ENCODE results near the gene ALG6. TPM values are rescaled to one million over a fixed set of nuclear protein-coding genes. Genes with fewer than 3 reads are reported as not detected.
A peak's percentile ranks its signal among the peaks of the same experiment; 100 is the strongest.

ALG6 gene
- total RNA-seq: 10 to 100 TPM; 23.0 to 24.0 TPM

DNA sequence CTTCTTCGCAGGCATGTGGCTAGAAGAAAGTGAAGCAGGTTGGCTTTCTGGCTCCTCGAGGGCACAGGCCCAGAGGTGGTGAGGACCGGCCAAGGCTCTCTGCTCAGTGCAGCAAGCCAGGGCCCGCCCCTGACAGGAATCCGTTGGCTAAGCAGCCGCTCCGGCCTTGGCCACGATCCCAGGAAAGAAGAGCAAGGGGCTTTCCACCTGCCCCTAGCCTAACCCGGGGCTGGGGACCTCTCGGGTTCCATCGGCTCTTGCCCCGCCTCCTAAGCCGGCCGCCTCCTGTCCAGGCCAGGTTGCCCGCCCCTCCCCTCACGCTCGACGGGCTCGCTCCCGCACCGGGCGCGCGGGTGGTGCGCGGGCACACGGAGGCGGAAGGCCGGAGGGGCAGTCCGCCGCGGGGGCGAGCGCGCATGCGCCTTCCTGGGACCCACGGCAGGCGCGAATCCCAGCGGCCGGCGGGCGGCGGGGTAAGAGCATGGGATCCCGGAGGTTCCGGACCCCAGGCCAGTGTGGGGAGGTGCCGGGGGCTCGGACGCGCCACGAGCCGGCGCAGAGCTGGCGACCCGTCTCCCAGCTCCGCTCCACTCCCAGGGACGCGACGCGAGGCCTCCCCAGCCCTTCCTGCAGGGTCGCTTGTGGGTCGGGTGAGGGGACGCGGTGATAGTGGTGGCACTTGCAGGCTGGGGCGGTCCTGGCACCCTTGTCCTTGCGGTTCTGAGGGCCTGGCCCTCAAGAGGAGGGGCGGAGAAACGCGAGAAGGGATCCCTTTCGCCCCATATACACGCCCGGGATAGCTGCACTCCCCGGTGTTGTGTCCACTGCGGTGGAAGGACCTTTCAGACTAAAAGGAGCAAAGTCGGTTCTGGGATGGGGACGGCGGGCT, at the start of gene ALG6:
ALG6 (plus strand) TSS at position 413 of the 889 bp plus-strand sequence. CDS start 3,351 bp downstream, outside the sequence.
- no peaks in the 10 kb centered on the region for H3K9me3 Mint-ChIP-seq (ENCODE audit: low read depth)
- H3K27me3 Mint-ChIP-seq: peaks cover 6% of the 10 kb centered on the region
- peak within 1 kb of the TSS; percentile 89 for H3K27ac Mint-ChIP-seq
- peaks cover 26% of the 10 kb centered on the region for H3K4me1 Mint-ChIP-seq
- ATAC-seq: peak; percentile 94
- H3K36me3 Mint-ChIP-seq: peaks cover 17% of the 10 kb centered on the region
- CTCF ChIA-PET: interaction anchor here (0.8 to 1.2 kb wide), 2 partner anchors 9 to 170 kb away, joined by 3 read pairs; no protein-coding TSS in a partner anchor
- peak; percentile 93 for DNase-seq
- peak within 1 kb of the TSS; percentile 98 for H3K4me3 Mint-ChIP-seq

DNA sequence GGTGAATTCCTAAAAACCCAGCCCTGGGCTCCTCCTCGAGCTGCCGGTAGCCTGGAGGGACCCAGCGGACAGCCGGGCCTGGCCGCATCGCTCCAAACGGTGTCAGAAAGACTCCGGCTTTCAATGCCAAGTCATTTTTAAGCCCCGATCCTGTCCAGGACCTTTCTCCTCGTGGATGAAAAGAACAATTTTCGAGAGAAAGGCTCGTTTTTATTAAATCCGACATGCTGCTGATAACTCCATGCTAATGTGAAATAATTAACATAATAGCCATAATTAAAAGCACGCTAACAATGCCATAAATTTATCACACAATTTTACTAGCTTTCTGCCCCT, 49.6 kb upstream of the ALG6 start:
- CTCF ChIA-PET: interaction anchor here (1.3 to 1.6 kb wide), 2 partner anchors 9 to 83 kb away, joined by 3 to 4 read pairs; no protein-coding TSS in a partner anchor
- ATAC-seq: no peak
- Mint-ChIP-seq H3K4me3 (peak overlapping the region; percentile 61), H3K4me1 (peaks cover 27% of the 10 kb centered on the region), H3K9me3 (ENCODE audit: low read depth) (peaks cover 3% of the 10 kb centered on the region), H3K27ac (no peak overlapping the region), H3K27me3 (peaks cover 75% of the 10 kb centered on the region), H3K36me3 (peaks cover 5% of the 10 kb centered on the region)
- no peak for DNase-seq

DNA sequence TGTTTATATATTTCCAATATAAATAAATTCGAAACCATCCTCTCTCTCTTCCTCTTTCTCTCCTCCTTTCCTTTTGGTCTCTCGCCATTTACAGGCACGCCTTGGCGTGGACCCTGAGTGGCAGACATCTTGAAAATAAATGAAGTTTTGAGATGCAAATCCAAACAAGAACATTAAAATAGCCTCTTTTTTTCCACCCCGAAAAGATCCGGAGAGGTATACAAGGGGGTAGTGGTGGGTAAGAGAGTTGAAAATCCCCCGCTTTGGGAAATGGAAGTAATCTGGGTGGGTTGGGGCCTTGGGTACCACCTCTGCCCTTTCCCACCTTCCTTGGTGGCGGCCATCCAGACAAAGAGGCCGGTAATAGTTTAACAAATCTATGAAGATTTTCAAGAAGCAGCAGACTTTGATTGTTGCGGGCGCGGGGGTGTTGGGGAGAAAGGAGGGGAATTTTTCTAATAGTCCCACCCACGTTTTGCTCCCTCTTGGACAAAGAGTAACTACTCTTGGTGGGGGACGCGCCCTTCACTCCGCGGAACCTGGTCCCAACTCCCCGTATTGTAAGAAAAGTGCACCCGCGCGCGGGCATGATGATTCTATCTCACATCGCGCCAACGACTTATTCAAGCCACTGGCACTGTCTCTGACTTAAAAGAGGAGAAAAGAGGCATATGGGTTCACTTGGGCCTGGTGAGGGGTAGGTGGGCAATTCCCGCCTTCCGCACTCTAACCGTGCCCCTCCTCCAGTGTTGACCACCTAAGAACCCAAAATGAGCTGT, 49.0 kb upstream of the ALG6 start:
- H3K27ac Mint-ChIP-seq: no peak overlapping the region
- H3K4me1 Mint-ChIP-seq: peaks cover 28% of the 10 kb centered on the region
- DNase-seq (no peak), ATAC-seq (no peak)
- CTCF ChIA-PET: no interaction called here
- H3K27me3 Mint-ChIP-seq: peaks cover 73% of the 10 kb centered on the region
- peaks cover 5% of the 10 kb centered on the region for H3K36me3 Mint-ChIP-seq
- H3K9me3 Mint-ChIP-seq (ENCODE audit: low read depth): peaks cover 3% of the 10 kb centered on the region
- peak overlapping the region; percentile 61 for H3K4me3 Mint-ChIP-seq

DNA sequence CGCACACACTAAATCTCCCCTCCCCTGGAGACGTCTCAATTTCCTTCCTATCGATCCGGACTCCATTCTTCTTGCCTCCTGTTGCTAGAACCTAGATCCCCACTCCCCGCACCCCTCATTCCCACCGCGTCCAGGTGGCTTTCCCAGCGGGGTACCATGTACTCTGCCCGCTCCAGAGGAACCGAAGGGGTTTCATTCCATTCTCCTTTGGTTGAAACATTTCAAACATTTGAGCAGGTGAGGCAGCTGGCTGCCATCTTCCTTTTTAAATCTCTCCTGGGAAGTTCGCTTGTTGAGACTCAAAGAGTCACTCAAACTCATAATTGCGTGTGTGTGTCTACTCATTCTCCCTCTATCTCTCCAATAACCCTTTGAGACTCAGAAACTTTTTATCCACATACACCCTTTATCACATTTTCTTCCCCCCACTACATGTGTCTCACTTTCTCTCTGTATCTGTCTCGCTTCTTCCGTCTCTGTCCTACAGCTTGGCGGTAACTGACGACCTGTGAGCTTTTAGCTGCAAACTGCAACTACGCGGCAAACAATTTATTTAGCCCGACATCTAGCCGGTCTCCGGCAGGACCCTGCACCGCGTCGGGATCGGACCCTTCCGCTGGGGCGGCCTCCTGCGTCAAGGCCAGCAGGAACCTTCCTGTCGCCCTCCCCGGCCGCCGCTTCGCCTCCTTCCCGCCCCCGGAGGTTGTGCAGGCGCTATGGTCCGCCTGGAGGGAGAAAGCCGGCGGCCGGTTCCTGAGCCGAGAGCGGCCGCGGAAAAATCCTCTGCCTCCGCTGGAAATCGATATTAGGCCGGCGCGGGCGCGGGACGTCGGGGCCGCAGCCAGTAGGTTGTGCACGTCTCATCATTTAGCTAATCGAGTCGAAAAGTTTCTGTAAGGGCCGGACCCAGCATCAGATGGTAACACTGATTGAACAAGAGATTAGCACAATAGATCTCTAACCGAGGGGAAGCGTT, 48.1 kb upstream of the ALG6 start:
- Mint-ChIP-seq H3K36me3 (peaks cover 5% of the 10 kb centered on the region), H3K27me3 (peaks cover 69% of the 10 kb centered on the region), H3K4me1 (peaks cover 30% of the 10 kb centered on the region), H3K4me3 (peak overlapping the region; percentile 45), H3K9me3 (ENCODE audit: low read depth) (peaks cover 3% of the 10 kb centered on the region), H3K27ac (peak overlapping the region; percentile 68)
- CTCF ChIA-PET: no interaction called here
- ATAC-seq: no peak
- no peak for DNase-seq

DNA sequence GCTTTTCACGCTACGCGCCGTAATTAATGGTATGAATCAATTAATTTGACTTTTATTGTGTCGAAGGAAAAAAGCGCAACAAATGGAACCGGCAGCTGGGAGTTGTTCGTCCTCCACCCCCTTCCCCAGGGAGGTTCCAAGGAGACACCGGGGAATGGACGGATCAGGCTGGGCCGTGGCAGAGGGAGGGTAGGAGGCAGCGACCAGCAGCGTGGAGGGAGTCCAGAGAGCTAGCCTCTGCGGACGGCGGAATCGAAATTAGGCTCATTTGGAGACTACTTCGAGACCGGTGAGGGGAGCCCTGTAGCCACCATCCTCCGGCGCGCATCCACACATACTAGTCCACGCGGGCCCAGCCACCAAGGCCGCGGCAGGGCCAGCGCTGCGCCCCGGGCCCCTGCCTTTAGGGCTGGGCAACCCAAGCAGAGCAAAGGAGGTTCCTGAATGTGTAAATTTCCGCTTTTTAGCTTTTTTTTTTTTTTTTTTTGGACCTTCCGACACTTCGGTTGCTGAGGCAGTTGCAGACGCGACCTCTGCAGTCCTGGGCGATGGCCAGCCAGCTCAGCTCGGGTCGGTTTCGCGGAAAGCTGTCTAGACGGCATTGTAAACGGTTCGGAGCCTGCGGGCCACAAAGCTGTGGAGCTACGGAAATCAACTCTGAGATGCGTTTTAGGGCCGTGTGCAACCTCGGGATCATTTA, 47.3 kb upstream of the ALG6 start:
- no peak overlapping the region for H3K4me3 Mint-ChIP-seq
- peaks cover 32% of the 10 kb centered on the region for H3K4me1 Mint-ChIP-seq

DNA sequence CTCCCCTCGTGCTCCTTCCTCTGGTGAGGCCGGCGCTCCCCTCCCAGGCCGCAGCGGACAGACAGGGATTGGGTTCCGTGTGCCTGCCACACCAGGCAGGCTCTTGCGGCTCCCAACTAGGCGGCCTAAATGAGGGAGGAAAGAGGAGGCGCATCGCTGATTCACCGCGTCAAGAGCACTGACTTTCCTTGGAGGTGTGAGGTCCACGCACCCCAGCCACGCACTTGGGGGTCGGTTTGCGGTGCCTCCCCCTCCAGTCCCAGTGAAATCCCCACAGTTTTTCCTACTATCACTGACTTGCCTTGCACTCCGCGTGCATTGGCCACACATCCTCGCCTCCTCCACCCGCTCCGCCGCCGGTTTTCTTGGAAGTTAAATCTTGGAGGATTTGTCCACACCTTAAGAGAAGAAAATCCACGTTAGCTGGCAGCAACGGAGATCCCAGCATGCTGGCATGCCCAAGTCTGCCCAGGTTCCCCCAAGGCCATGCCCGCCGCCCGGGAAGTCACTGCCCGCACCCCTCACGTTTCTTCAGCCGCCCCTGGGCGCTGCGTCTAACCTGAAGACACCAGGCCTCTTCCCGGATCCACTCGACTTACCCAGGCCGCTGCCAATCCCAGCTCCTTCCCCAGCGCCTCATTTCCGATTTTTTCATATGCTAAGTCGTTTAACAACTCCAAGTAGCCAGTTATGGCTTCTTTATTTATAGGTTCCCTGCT, 46.2 kb upstream of the ALG6 start:
- H3K27me3 Mint-ChIP-seq: peaks cover 74% of the 10 kb centered on the region
- H3K4me1 Mint-ChIP-seq: peaks cover 35% of the 10 kb centered on the region
- CTCF ChIA-PET: no interaction called here
- H3K36me3 Mint-ChIP-seq: peaks cover 6% of the 10 kb centered on the region
- H3K27ac Mint-ChIP-seq: peak overlapping the region; percentile 73
- no peak for DNase-seq
- ATAC-seq: no peak
- peak overlapping the region; percentile 67 for H3K4me3 Mint-ChIP-seq
- peaks cover 3% of the 10 kb centered on the region for H3K9me3 Mint-ChIP-seq (ENCODE audit: low read depth)

More for the DNA sequence above, 47.3 kb upstream of the ALG6 start:
- Mint-ChIP-seq H3K36me3 (peaks cover 6% of the 10 kb centered on the region), H3K27me3 (peaks cover 70% of the 10 kb centered on the region), H3K9me3 (ENCODE audit: low read depth) (peaks cover 3% of the 10 kb centered on the region), H3K27ac (peak overlapping the region; percentile 68)
- no peak for DNase-seq
- CTCF ChIA-PET: no interaction called here
- no peak for ATAC-seq

DNA sequence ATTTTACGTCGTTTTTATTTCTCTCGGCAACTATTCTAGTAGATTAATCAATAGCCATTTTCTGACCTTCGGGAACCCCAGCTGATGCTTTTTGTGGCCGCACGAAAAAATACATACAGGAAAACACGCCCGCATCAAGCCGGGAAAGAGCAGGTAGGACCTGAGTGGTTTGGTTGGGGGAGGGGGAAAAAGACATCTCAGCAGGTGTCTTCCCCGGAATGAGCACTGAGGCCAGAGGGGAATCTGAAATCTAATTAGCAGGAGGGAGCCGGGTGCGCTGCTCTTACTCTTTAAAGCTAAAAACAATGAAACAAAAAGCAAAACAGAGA, 45.7 kb upstream of the ALG6 start:
- ATAC-seq: no peak
- H3K9me3 Mint-ChIP-seq (ENCODE audit: low read depth): peaks cover 3% of the 10 kb centered on the region
- peaks cover 6% of the 10 kb centered on the region for H3K36me3 Mint-ChIP-seq
- CTCF ChIA-PET: no interaction called here
- H3K27me3 Mint-ChIP-seq: peaks cover 75% of the 10 kb centered on the region
- H3K4me1 Mint-ChIP-seq: peaks cover 36% of the 10 kb centered on the region
- peak overlapping the region; percentile 73 for H3K27ac Mint-ChIP-seq
- H3K4me3 Mint-ChIP-seq: peak overlapping the region; percentile 67
- DNase-seq: no peak

DNA sequence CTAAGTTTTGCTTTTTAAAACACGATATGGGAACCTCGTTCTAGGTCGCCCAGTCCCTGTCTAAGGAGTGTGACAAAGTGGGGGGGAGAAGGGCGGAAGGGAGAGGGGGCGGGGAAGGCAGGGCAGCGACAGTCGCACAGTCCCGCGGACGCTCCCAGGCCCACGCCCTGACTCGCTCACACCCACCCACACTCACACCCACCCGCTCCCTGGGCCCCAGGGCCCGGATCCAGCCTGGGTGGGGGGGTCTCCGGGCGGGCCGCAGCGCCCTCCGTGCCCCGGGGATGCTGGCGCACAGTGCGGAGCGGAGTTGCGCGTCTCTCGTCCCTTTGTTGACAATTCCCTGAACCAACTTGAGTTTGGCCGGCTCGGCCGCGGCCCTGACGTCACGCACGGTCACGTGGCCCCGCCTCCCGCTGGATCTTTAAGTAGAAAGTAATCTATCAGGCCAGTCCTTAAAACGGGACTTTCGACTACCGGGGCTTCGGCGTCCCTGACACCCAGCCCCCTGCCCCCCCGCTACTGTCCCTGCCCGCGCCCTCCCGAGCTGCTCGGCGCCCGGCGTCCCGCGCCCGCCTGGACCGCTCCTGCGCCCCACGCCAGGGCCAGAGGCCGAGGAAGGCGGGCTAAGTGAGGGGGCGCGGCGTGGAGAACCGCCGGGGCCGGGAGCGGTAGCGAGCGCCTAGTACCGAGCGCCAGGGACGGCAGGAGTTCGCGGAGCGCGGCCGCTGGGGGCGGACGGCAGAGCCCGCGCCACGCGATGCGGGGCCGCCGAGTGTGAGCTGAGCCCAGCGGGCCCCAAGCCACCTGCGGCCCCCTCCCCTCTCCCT, 45.1 kb upstream of the ALG6 start, which contains the start of gene FOXD3:
FOXD3 (plus strand) TSS at position 454 of the 830 bp plus-strand sequence. CDS start 492 bp downstream, outside the sequence.
- H3K27ac Mint-ChIP-seq: peak within 1 kb of the TSS; percentile 73
- ATAC-seq (peak; percentile 23), DNase-seq (no peak)
- H3K9me3 Mint-ChIP-seq (ENCODE audit: low read depth): peaks cover 3% of the 10 kb centered on the region
- peaks cover 6% of the 10 kb centered on the region for H3K36me3 Mint-ChIP-seq
- peaks cover 81% of the 10 kb centered on the region for H3K27me3 Mint-ChIP-seq
- H3K4me1 Mint-ChIP-seq: peaks cover 39% of the 10 kb centered on the region
- CTCF ChIA-PET: no interaction called here
- H3K4me3 Mint-ChIP-seq: peak within 1 kb of the TSS; percentile 67

DNA sequence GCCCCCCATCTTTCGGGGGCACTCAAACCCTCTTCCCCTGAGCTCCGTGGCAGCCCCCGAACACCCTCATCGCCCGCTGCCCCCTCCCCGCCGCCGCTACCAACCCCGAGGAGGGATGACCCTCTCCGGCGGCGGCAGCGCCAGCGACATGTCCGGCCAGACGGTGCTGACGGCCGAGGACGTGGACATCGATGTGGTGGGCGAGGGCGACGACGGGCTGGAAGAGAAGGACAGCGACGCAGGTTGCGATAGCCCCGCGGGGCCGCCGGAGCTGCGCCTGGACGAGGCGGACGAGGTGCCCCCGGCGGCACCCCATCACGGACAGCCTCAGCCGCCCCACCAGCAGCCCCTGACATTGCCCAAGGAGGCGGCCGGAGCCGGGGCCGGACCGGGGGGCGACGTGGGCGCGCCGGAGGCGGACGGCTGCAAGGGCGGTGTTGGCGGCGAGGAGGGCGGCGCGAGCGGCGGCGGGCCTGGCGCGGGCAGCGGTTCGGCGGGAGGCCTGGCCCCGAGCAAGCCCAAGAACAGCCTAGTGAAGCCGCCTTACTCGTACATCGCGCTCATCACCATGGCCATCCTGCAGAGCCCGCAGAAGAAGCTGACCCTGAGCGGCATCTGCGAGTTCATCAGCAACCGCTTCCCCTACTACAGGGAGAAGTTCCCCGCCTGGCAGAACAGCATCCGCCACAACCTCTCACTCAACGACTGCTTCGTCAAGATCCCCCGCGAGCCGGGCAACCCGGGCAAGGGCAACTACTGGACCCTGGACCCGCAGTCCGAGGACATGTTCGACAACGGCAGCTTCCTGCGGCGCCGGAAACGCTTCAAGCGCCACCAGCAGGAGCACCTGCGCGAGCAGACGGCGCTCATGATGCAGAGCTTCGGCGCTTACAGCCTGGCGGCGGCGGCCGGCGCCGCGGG, 44.2 kb upstream of the ALG6 start:
- Mint-ChIP-seq H3K36me3 (peaks cover 6% of the 10 kb centered on the region), H3K27me3 (peaks cover 82% of the 10 kb centered on the region), H3K4me3 (peak overlapping the region; percentile 65), H3K27ac (peak overlapping the region; percentile 66), H3K9me3 (ENCODE audit: low read depth) (peaks cover 3% of the 10 kb centered on the region), H3K4me1 (peaks cover 39% of the 10 kb centered on the region)
- peak; percentile 51 for ATAC-seq
- CTCF ChIA-PET: interaction anchor here (1.8 to 2.5 kb wide), 2 partner anchors 11 to 215 kb away, joined by 5 to 8 read pairs; no protein-coding TSS in a partner anchor
- peak; percentile 58 for DNase-seq

DNA sequence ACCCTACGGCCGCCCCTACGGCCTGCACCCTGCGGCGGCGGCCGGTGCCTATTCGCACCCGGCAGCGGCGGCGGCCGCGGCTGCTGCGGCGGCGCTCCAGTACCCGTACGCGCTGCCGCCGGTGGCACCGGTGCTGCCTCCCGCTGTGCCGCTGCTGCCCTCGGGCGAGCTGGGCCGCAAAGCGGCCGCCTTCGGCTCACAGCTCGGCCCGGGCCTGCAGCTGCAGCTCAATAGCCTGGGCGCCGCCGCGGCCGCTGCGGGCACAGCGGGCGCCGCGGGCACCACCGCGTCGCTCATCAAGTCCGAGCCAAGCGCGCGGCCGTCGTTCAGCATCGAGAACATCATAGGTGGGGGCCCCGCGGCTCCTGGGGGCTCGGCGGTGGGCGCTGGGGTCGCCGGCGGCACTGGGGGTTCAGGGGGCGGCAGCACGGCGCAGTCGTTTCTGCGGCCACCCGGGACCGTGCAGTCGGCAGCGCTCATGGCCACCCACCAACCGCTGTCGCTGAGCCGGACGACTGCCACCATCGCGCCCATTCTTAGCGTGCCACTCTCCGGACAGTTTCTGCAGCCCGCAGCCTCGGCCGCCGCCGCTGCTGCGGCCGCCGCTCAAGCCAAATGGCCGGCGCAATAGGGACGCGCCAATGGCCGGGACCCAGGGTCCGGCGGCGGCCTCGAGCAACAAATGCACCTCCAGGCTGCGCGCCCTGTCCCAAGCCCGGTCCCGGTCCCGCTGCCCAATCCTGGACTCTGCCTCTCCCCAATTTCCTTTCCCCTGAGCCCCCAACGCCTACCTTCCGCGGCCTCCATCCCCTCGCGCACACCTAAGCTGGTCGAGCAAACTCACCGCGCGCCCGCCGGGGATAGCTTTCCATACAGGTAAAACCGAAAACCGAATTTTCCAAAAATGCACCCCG, 43.3 kb upstream of the ALG6 start:
- H3K4me3 Mint-ChIP-seq: peak overlapping the region; percentile 13
- peaks cover 82% of the 10 kb centered on the region for H3K27me3 Mint-ChIP-seq
- no peak for DNase-seq
- CTCF ChIA-PET: interaction anchor here (1.8 to 2.5 kb wide), 2 partner anchors 10 to 214 kb away, joined by 5 to 8 read pairs; no protein-coding TSS in a partner anchor
- H3K27ac Mint-ChIP-seq: peak overlapping the region; percentile 81
- peaks cover 34% of the 10 kb centered on the region for H3K4me1 Mint-ChIP-seq
- H3K9me3 Mint-ChIP-seq (ENCODE audit: low read depth): peaks cover 3% of the 10 kb centered on the region
- H3K36me3 Mint-ChIP-seq: peaks cover 5% of the 10 kb centered on the region
- no peak for ATAC-seq
